Neural progenitor cell (in vitro differentiated cells): ENCODE results near the gene CFAP97D1. TPM values are rescaled to one million over a fixed set of nuclear protein-coding genes. Genes with fewer than 3 reads are reported as not detected.
A peak's percentile ranks its signal among the peaks of the same experiment; 100 is the strongest.

Experiments
- DNase-seq: peaks from one replicate; pipeline ENCODE4 v3.0.0-alpha.2; 2016; ENCODE audit warnings: low spot score
- H2AFZ ChIP-seq: fragments of 200-600 bp; sonication (generic); replicated peaks from 2 replicates; pipeline ENCODE4 v1.6.1; 2016; ENCODE audit warnings: antibody characterized with exemption
- H3F3A ChIP-seq: fragments of 200-600 bp; sonication (generic); 2 replicates; pipeline ENCODE4 v1.6.1; 2016; ENCODE audit warnings: antibody characterized with exemption, low read depth
- H3K27ac ChIP-seq: fragments of 200-600 bp; sonication (generic); 2 replicates; pipeline ENCODE4 v1.5.1; 2016; ENCODE audit warnings: mild to moderate bottlenecking
- H3K27me3 ChIP-seq: fragments of 200-600 bp; sonication (generic); 2 replicates; pipeline ENCODE4 v1.6.1; 2016; ENCODE audit warnings: mild to moderate bottlenecking, moderate library complexity
- H3K36me3 ChIP-seq: fragments of 200-600 bp; sonication (generic); 2 replicates; pipeline ENCODE4 v1.5.1; 2016
- H3K4me1 ChIP-seq: fragments of 200-600 bp; sonication (generic); 2 replicates; pipeline ENCODE4 v1.6.1; 2016; ENCODE audit warnings: mixed run types
- H3K4me2 ChIP-seq: fragments of 200-600 bp; sonication (generic); 2 replicates; pipeline ENCODE4 v1.6.1; 2016
- H3K4me3 ChIP-seq: fragments of 200-600 bp; sonication (generic); 2 replicates; pipeline ENCODE4 v1.5.1; 2016
- H3K79me2 ChIP-seq: fragments of 200-600 bp; sonication (generic); 2 replicates; pipeline ENCODE4 v1.6.1; 2016; ENCODE audit warnings: low read depth
- H3K9ac ChIP-seq: fragments of 200-600 bp; sonication (generic); 2 replicates; pipeline ENCODE4 v1.6.1; 2016
- H3K9me3 ChIP-seq: fragments of 200-600 bp; sonication (generic); 2 replicates; pipeline ENCODE4 v1.5.1; 2016; ENCODE audit warnings: low read depth
- H4K20me1 ChIP-seq: fragments of 200-600 bp; sonication (generic); 2 replicates; pipeline ENCODE4 v1.6.1; 2016; ENCODE audit warnings: low read depth
- H3K27ac Mint-ChIP-seq: 3 replicates; pipeline ENCODE4 v1.8.0; 2021; ENCODE audit warnings: mixed read lengths
- H3K27me3 Mint-ChIP-seq: 2 replicates; pipeline ENCODE4 v1.8.0; 2022; ENCODE audit warnings: low read depth, mild to moderate bottlenecking, inconsistent platforms, moderate library complexity, mixed read lengths; ENCODE audit not compliant: insufficient read depth
- H3K36me3 Mint-ChIP-seq: 3 replicates; pipeline ENCODE4 v1.8.0; 2021; ENCODE audit warnings: mixed read lengths
- H3K4me1 Mint-ChIP-seq: 3 replicates; pipeline ENCODE4 v1.8.0; 2021; ENCODE audit warnings: mixed read lengths
- H3K4me3 Mint-ChIP-seq: 3 replicates; pipeline ENCODE4 v1.8.0; 2021; ENCODE audit warnings: mild to moderate bottlenecking, moderate library complexity, mixed read lengths
- H3K9me3 Mint-ChIP-seq: 3 replicates; pipeline ENCODE4 v1.8.0; 2020; ENCODE audit warnings: mixed read lengths
- EZH2 ChIP-seq: fragments of 200-600 bp; sonication (generic); IDR thresholded peaks from 2 replicates; pipeline ENCODE4 v1.6.1; 2017; ENCODE audit warnings: antibody characterized with exemption, mild to moderate bottlenecking, moderate library complexity
- EZH2phosphoT487 ChIP-seq: fragments of 200-600 bp; sonication (generic); IDR thresholded peaks from 2 replicates; pipeline ENCODE4 v1.6.1; 2017; ENCODE audit warnings: antibody characterized with exemption
- total RNA-seq: library from RNA; depleted of rRNA; stranded (reverse); fragments of >200 nt; gene quantifications from 2 replicates; pipeline ENCODE4 v1.2.3, GENCODE V29; 2015; ENCODE audit warnings: low replicate concordance
- TF ChIP-seq, protein P1 (sequence below): fragments of 200-600 bp; sonication (generic); IDR thresholded peaks from 2 replicates; pipeline ENCODE4 v1.5.1; 2017; ENCODE audit warnings: antibody characterized with exemption, mild to moderate bottlenecking

Gene CFAP97D1
- not detected in 2 replicates for total RNA-seq

DNA sequence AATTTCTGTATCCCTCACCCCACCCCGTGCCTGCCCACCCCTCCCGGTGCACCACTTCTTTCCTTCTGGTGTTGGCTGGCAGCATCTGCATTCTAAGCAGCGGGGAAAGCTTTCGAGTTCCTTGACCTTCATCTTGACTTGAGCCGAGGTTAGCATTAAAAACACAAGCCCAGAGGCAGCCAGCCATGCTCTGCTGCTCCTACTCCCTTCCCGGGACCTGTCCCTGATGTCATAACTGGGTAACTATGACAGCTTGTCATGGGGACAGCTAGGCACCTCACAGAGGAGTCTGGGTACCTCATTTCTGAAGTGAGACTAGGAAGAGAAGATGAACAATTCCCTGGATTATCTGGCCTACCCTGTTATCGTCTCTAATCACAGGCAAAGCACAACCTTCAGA is at the start of gene CFAP97D1:
TSS of gene CFAP97D1 (plus strand) at position 301 of the 400 bp plus-strand sequence. CDS start at position 329, 28 bp downstream.
- no peak within 1 kb of the TSS for H3K27ac Mint-ChIP-seq

DNA sequence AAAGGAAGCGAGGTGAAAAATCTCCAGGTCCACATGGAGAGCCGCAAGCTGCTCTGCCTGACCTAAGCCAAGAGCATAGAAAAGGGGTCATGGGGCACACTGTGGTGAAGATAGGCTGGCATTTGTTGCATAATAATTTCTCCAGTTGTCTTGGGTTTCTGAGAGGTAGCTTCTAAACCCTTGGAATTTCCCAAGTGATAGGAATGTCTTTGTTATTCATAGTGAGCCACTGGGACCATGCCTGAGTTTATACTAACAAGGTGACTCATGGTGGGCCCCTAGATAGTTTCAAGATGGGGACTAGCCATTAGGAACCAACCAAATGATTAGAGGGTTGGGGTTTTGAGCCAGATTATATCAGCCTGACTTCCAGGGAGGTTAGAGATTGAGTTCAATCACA is 47.3 kb upstream of the CFAP97D1 start:
- DNase-seq = no peak
- Mint-ChIP-seq H3K4me3 (no peak overlapping the region), H3K4me1 (peaks cover 12% of the 10 kb centered on the region), H3K27ac (no peak overlapping the region), H3K36me3 (no peaks in the 10 kb centered on the region), H3K27me3 (peaks cover 6% of the 10 kb centered on the region), H3K9me3 (peaks cover 7% of the 10 kb centered on the region)
- no peak overlapping the region for H3K27ac ChIP-seq
- no peaks in the 10 kb centered on the region for H3K27me3 ChIP-seq
- no peaks in the 10 kb centered on the region for H3K79me2 ChIP-seq
- no peaks in the 10 kb centered on the region for H3K9me3 ChIP-seq
- no peaks in the 10 kb centered on the region for H3K36me3 ChIP-seq
- H3K4me1 ChIP-seq = peaks cover 4% of the 10 kb centered on the region
- TF ChIP-seq EZH2phosphoT487 (no peak), EZH2 (no peak)
- TF ChIP-seq, protein P1, sequence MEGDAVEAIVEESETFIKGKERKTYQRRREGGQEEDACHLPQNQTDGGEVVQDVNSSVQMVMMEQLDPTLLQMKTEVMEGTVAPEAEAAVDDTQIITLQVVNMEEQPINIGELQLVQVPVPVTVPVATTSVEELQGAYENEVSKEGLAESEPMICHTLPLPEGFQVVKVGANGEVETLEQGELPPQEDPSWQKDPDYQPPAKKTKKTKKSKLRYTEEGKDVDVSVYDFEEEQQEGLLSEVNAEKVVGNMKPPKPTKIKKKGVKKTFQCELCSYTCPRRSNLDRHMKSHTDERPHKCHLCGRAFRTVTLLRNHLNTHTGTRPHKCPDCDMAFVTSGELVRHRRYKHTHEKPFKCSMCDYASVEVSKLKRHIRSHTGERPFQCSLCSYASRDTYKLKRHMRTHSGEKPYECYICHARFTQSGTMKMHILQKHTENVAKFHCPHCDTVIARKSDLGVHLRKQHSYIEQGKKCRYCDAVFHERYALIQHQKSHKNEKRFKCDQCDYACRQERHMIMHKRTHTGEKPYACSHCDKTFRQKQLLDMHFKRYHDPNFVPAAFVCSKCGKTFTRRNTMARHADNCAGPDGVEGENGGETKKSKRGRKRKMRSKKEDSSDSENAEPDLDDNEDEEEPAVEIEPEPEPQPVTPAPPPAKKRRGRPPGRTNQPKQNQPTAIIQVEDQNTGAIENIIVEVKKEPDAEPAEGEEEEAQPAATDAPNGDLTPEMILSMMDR = no peak
- H3K9ac ChIP-seq = no peak overlapping the region
- no peak overlapping the region for H3K4me2 ChIP-seq
- H3F3A ChIP-seq = no peaks in the 10 kb centered on the region
- no peak overlapping the region for H2AFZ ChIP-seq
- H3K4me3 ChIP-seq = no peak overlapping the region
- no peaks in the 10 kb centered on the region for H4K20me1 ChIP-seq

More for the DNA sequence above, at the start of gene CFAP97D1:
- Mint-ChIP-seq H3K36me3 (peaks cover under 1% of the 10 kb centered on the region), H3K27me3 (peaks cover 6% of the 10 kb centered on the region), H3K4me3 (peak within 1 kb of the TSS; percentile 83), H3K4me1 (peaks cover 9% of the 10 kb centered on the region), H3K9me3 (no peaks in the 10 kb centered on the region)
- no peak within 1 kb of the TSS for H3K9ac ChIP-seq
- H3K36me3 ChIP-seq = no peaks in the 10 kb centered on the region
- H3K4me2 ChIP-seq = peak within 1 kb of the TSS; percentile 83
- peaks cover 5% of the 10 kb centered on the region for H3K4me1 ChIP-seq
- TF ChIP-seq EZH2phosphoT487 (no peak), EZH2 (no peak)
- TF ChIP-seq, protein P1 = no peak
- H3K79me2 ChIP-seq = peaks cover 4% of the 10 kb centered on the region
- H3K27me3 ChIP-seq = peaks cover 37% of the 10 kb centered on the region
- DNase-seq = no peak
- peaks cover 3% of the 10 kb centered on the region for H4K20me1 ChIP-seq
- H3K9me3 ChIP-seq = no peaks in the 10 kb centered on the region
- H3K4me3 ChIP-seq = peak within 1 kb of the TSS; percentile 69
- peaks cover 7% of the 10 kb centered on the region for H3F3A ChIP-seq
- H2AFZ ChIP-seq = peak within 1 kb of the TSS; percentile 76
- H3K27ac ChIP-seq = no peak within 1 kb of the TSS

DNA sequence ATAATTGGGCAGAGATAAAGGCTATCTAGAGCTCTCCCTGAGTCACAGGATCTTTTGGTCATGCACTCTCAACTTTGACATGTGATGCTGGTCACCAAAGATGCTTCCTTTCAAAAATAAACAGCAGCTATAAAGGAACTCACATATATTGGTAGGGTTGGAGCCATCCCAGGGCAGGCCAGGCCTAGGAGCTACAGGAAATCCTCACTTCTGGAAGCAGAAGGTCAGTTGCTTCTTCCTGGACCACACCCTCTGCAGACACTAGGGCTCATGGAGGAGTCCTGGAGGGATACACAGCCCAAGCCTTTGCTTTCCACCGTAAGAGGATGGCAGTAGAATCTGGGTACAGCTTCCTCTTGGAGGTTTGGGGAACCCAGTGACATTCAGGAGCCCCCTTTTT is 46.3 kb upstream of the CFAP97D1 start:
- H3K27me3 ChIP-seq = no peaks in the 10 kb centered on the region
- H3K9me3 Mint-ChIP-seq = peaks cover 7% of the 10 kb centered on the region
- H3K27me3 Mint-ChIP-seq = peaks cover 6% of the 10 kb centered on the region
- no peaks in the 10 kb centered on the region for H3K36me3 ChIP-seq
- no peaks in the 10 kb centered on the region for H3K36me3 Mint-ChIP-seq
- H3K27ac Mint-ChIP-seq = no peak overlapping the region
- TF ChIP-seq EZH2phosphoT487 (no peak), EZH2 (no peak)
- TF ChIP-seq, protein P1 = no peak
- H2AFZ ChIP-seq = no peak overlapping the region
- peaks cover 12% of the 10 kb centered on the region for H3K4me1 Mint-ChIP-seq
- no peak overlapping the region for H3K9ac ChIP-seq
- H3K4me2 ChIP-seq = no peak overlapping the region
- H3K27ac ChIP-seq = no peak overlapping the region
- no peak overlapping the region for H3K4me3 ChIP-seq
- no peak for DNase-seq
- no peaks in the 10 kb centered on the region for H4K20me1 ChIP-seq
- H3F3A ChIP-seq = no peaks in the 10 kb centered on the region
- H3K79me2 ChIP-seq = no peaks in the 10 kb centered on the region
- peaks cover 4% of the 10 kb centered on the region for H3K4me1 ChIP-seq
- no peaks in the 10 kb centered on the region for H3K9me3 ChIP-seq
- H3K4me3 Mint-ChIP-seq = no peak overlapping the region
